ENCODE results near the gene CTBS.

The CTBS gene

GRCh38 chr1:84573967-84574842 is at the start of gene CTBS:
Gene CTBS (minus strand): TSS chr1:84574440. CDS start chr1:84574415, 25 bp downstream.
- peaks cover 19% of the 10 kb centered on the region for H3K4me1 ChIP-seq
- peak; percentile 76 to 92 for DNase-seq (ENCODE audit: low spot score in 2 of 2)
- H3K4me3 ChIP-seq, result peak within 1 kb of the TSS; percentile 54
- in situ Hi-C loops (cut with MboI; ENCODE audit: low sequenced_read_pairs), result no loop called here
- no peaks in the 10 kb centered on the region for H3K36me3 ChIP-seq (replicated peaks)
- no peaks in the 10 kb centered on the region for H3K27me3 ChIP-seq (ENCODE audit: low read depth)
- no peaks in the 10 kb centered on the region for H3K9me3 ChIP-seq

GRCh38 chr1:84621553-84621952 is 47.3 kb upstream of the CTBS start:
- Histone ChIP-seq H3K4me1 (peaks cover 8% of the 10 kb centered on the region), H3K4me3 (no peak overlapping the region), H3K27me3 (ENCODE audit: low read depth) (no peaks in the 10 kb centered on the region), H3K36me3 (replicated peaks) (no peaks in the 10 kb centered on the region), H3K9me3 (no peaks in the 10 kb centered on the region)
- no peak for DNase-seq (ENCODE audit: low spot score in 2 of 2)
- in situ Hi-C loops (cut with MboI; ENCODE audit: low sequenced_read_pairs), result loop anchor here (25.0 kb wide), 3 partner anchors 184 to 709 kb away; no protein-coding TSS in a partner anchor

- H3K36me3 ChIP-seq (replicated peaks), result no peaks in the 10 kb centered on the region
- peak; percentile 57 to 87 for DNase-seq (ENCODE audit: low spot score in 2 of 2)
- H3K4me1 ChIP-seq, result peaks cover 8% of the 10 kb centered on the region
- H3K27me3 ChIP-seq (ENCODE audit: low read depth), result no peaks in the 10 kb centered on the region
- H3K9me3 ChIP-seq, result no peaks in the 10 kb centered on the region
- peak overlapping the region; percentile 46 for H3K4me3 ChIP-seq
- in situ Hi-C loops (cut with MboI; ENCODE audit: low sequenced_read_pairs), result loop anchor here (25.0 kb wide), 3 partner anchors 184 to 709 kb away; no protein-coding TSS in a partner anchor
Observed at GRCh38 chr1:84620720-84621313, 46.6 kb upstream of the CTBS start.

GRCh38 chr1:84619383-84620102 is 45.3 kb upstream of the CTBS start:
- no peaks in the 10 kb centered on the region for H3K36me3 ChIP-seq (replicated peaks)
- no peak overlapping the region; the same call in 1 of the 2 replicates for H3K4me3 ChIP-seq
- no peaks in the 10 kb centered on the region for H3K27me3 ChIP-seq (ENCODE audit: low read depth)
- DNase-seq (ENCODE audit: low spot score in 2 of 2), result no peak
- in situ Hi-C loops (cut with MboI; ENCODE audit: low sequenced_read_pairs), result loop anchor here (25.0 kb wide), 3 partner anchors 182 to 707 kb away; no protein-coding TSS in a partner anchor
- peaks cover 8% of the 10 kb centered on the region for H3K4me1 ChIP-seq
- no peaks in the 10 kb centered on the region for H3K9me3 ChIP-seq

GRCh38 chr1:84617349-84617748 is 43.1 kb upstream of the CTBS start:
- Histone ChIP-seq H3K9me3 (peaks cover 8% of the 10 kb centered on the region; the same call in 1 of the 2 replicates), H3K27me3 (ENCODE audit: low read depth) (no peaks in the 10 kb centered on the region), H3K4me1 (peaks cover 8% of the 10 kb centered on the region), H3K4me3 (no peak overlapping the region), H3K36me3 (replicated peaks) (no peaks in the 10 kb centered on the region)
- DNase-seq (ENCODE audit: low spot score in 2 of 2), result no peak
- in situ Hi-C loops (cut with MboI; ENCODE audit: low sequenced_read_pairs), result loop anchor here (25.0 kb wide), 3 partner anchors 180 to 705 kb away; no protein-coding TSS in a partner anchor

GRCh38 chr1:84615790-84616189 is 41.5 kb upstream of the CTBS start:
- H3K4me3 ChIP-seq, result no peak overlapping the region
- peaks cover 8% of the 10 kb centered on the region for H3K4me1 ChIP-seq
- H3K27me3 ChIP-seq (ENCODE audit: low read depth), result no peaks in the 10 kb centered on the region
- DNase-seq (ENCODE audit: low spot score in 2 of 2), result no peak
- peaks cover 8% of the 10 kb centered on the region; the same call in 1 of the 2 replicates for H3K9me3 ChIP-seq
- no peaks in the 10 kb centered on the region for H3K36me3 ChIP-seq (replicated peaks)
- in situ Hi-C loops (cut with MboI; ENCODE audit: low sequenced_read_pairs), result loop anchor here (25.0 kb wide), 3 partner anchors 178 to 703 kb away; no protein-coding TSS in a partner anchor

GRCh38 chr1:84613887-84614286 is 39.6 kb upstream of the CTBS start:
- in situ Hi-C loops (cut with MboI; ENCODE audit: low sequenced_read_pairs), result loop anchor here (25.0 kb wide), 3 partner anchors 177 to 702 kb away; no protein-coding TSS in a partner anchor
- H3K4me3 ChIP-seq, result no peak overlapping the region

GRCh38 chr1:84613026-84613425 is 38.8 kb upstream of the CTBS start:
- peaks cover 8% of the 10 kb centered on the region; the same call in 1 of the 2 replicates for H3K9me3 ChIP-seq
- H3K4me1 ChIP-seq, result no peaks in the 10 kb centered on the region
- no peak for DNase-seq (ENCODE audit: low spot score in 2 of 2)
- in situ Hi-C loops (cut with MboI; ENCODE audit: low sequenced_read_pairs), result loop anchor here (25.0 kb wide), 3 partner anchors 176 to 701 kb away; no protein-coding TSS in a partner anchor
- no peak overlapping the region for H3K4me3 ChIP-seq
- H3K36me3 ChIP-seq (replicated peaks), result no peaks in the 10 kb centered on the region
- no peaks in the 10 kb centered on the region for H3K27me3 ChIP-seq (ENCODE audit: low read depth)

More at GRCh38 chr1:84613887-84614286, 39.6 kb upstream of the CTBS start:
- no peaks in the 10 kb centered on the region for H3K27me3 ChIP-seq (ENCODE audit: low read depth)
- DNase-seq (ENCODE audit: low spot score in 2 of 2), result no peak
- H3K4me1 ChIP-seq, result no peaks in the 10 kb centered on the region
- no peaks in the 10 kb centered on the region for H3K36me3 ChIP-seq (replicated peaks)
- H3K9me3 ChIP-seq, result peaks cover 8% of the 10 kb centered on the region; the same call in 1 of the 2 replicates

GRCh38 chr1:84611796-84612195 is 37.6 kb upstream of the CTBS start:
- Histone ChIP-seq H3K4me1 (no peaks in the 10 kb centered on the region), H3K9me3 (peaks cover 8% of the 10 kb centered on the region; the same call in 1 of the 2 replicates), H3K36me3 (replicated peaks) (no peaks in the 10 kb centered on the region), H3K4me3 (no peak overlapping the region), H3K27me3 (ENCODE audit: low read depth) (no peaks in the 10 kb centered on the region)
- no peak for DNase-seq (ENCODE audit: low spot score in 2 of 2)
- in situ Hi-C loops (cut with MboI; ENCODE audit: low sequenced_read_pairs), result loop anchor here (25.0 kb wide), 3 partner anchors 174 to 699 kb away; no protein-coding TSS in a partner anchor

- in situ Hi-C loops (cut with MboI; ENCODE audit: low sequenced_read_pairs), result loop anchor here (25.0 kb wide), 3 partner anchors 174 to 699 kb away; no protein-coding TSS in a partner anchor
- Histone ChIP-seq H3K27me3 (ENCODE audit: low read depth) (no peaks in the 10 kb centered on the region), H3K4me1 (no peaks in the 10 kb centered on the region), H3K9me3 (peaks cover 8% of the 10 kb centered on the region; the same call in 1 of the 2 replicates), H3K4me3 (no peak overlapping the region), H3K36me3 (replicated peaks) (no peaks in the 10 kb centered on the region)
- no peak for DNase-seq (ENCODE audit: low spot score in 2 of 2)
Observed at GRCh38 chr1:84611091-84611490, 36.9 kb upstream of the CTBS start.

- H3K36me3 ChIP-seq (replicated peaks), result no peaks in the 10 kb centered on the region
- peaks cover 15% of the 10 kb centered on the region for H3K4me1 ChIP-seq
- in situ Hi-C loops (cut with MboI; ENCODE audit: low sequenced_read_pairs), result loop anchor here (25.0 kb wide), 3 partner anchors 170 to 695 kb away; no protein-coding TSS in a partner anchor
- H3K27me3 ChIP-seq (ENCODE audit: low read depth), result no peaks in the 10 kb centered on the region
- no peaks in the 10 kb centered on the region for H3K9me3 ChIP-seq
- DNase-seq (ENCODE audit: low spot score in 2 of 2), result no peak
- no peak overlapping the region for H3K4me3 ChIP-seq
Observed at GRCh38 chr1:84606977-84607376, 32.7 kb upstream of the CTBS start.

GRCh38 chr1:84605157-84605556 is 30.9 kb upstream of the CTBS start:
- no peak for DNase-seq (ENCODE audit: low spot score in 2 of 2)
- Histone ChIP-seq H3K4me3 (no peak overlapping the region), H3K9me3 (no peaks in the 10 kb centered on the region), H3K36me3 (replicated peaks) (no peaks in the 10 kb centered on the region), H3K27me3 (ENCODE audit: low read depth) (no peaks in the 10 kb centered on the region), H3K4me1 (peaks cover 15% of the 10 kb centered on the region)
- in situ Hi-C loops (cut with MboI; ENCODE audit: low sequenced_read_pairs), result loop anchor here (25.0 kb wide), 3 partner anchors 168 to 693 kb away; no protein-coding TSS in a partner anchor

Measured in HAP-1 (cell line).